Testis (tissue), 3 donors: ENCODE measurements around the gene CUEDC1. TPM values are rescaled to one million over a fixed set of nuclear protein-coding genes. Genes with fewer than 3 reads are reported as not detected.

Source experiments
- DNase-seq: peaks from one replicate; pipeline ENCODE4 v3.0.0-alpha.2; 2019
- H3K27ac ChIP-seq, 2 donors: fragments of 200-600 bp; sonication (generic); one replicate each; pipeline ENCODE4 v1.5.1; 2019
- H3K27me3 ChIP-seq: fragments of 200-600 bp; sonication (generic); one replicate; pipeline ENCODE4 v1.5.1; 2019
- H3K36me3 ChIP-seq: fragments of 200-600 bp; sonication (generic); one replicate; pipeline ENCODE4 v1.5.1; 2017; ENCODE audit warnings: low read depth; ENCODE audit errors: missing control alignments
- H3K4me1 ChIP-seq: fragments of 200-600 bp; sonication (generic); one replicate; pipeline ENCODE4 v1.5.1; 2019
- H3K4me3 ChIP-seq, 2 donors: fragments of 200-600 bp; sonication (generic); one replicate each; pipeline ENCODE4 v1.5.1; 2017 to 2019
- H3K9me3 ChIP-seq: fragments of 200-600 bp; sonication (generic); one replicate; pipeline ENCODE4 v1.5.1; 2017
- POLR2A ChIP-seq: fragments of 450-650 bp; IDR thresholded peaks from one replicate; pipeline ENCODE4 v1.6.1; 2017; ENCODE audit warnings: antibody characterized with exemption, mild to moderate bottlenecking, moderate library complexity
- WGBS, 2 donors: methylation state at CpG; one replicate each; pipeline ENCODE4 v1.1.5; 2018; 5-methylcytosine and 5-hydroxymethylcytosine counted together
- intact Hi-C: fragments of 100-400 bp; cut with DNase I; formaldehyde crosslinking; loops from one replicate; pipeline ENCODE4 v1.15.1; 2023; ENCODE audit warnings: low total_unique reads
- polyA plus RNA-seq: library from polyadenylated mRNA; stranded (reverse); fragments of 350-450 nt; fragmentation: Illumina TruSeq; extraction: RNeasy Lipid Tissue Mini Kit (QIAGEN cat#74804); gene quantifications from one replicate; pipeline ENCODE4 v1.2.3, GENCODE V29; 2014; ENCODE audit warnings: low read depth, low replicate concordance; ENCODE audit not compliant: insufficient read depth
- total RNA-seq, 2 donors: library from RNA; depleted of rRNA; stranded (reverse); fragments of >200 nt; gene quantifications; one replicate each; pipeline ENCODE4 v1.2.3, GENCODE V29; 2016
- TF ChIP-seq, protein P1 (sequence below), 3 experiments: fragments of 450-650 bp in 2 of 3; fragments of 200-600 bp in 1 of 3; sonication (generic) in 1 of 3; IDR thresholded peaks; one replicate each; pipeline ENCODE4 v1.5.1; 2016 to 2019; ENCODE audit warnings: antibody characterized with exemption in 3 of 3, mild to moderate bottlenecking in 2 of 3, moderate library complexity in 1 of 3

CUEDC1 gene
- total and polyA plus RNA-seq, 3 donors from 2014 or later, result 6.5 to 13.3 (median 8.6) TPM

DNA sequence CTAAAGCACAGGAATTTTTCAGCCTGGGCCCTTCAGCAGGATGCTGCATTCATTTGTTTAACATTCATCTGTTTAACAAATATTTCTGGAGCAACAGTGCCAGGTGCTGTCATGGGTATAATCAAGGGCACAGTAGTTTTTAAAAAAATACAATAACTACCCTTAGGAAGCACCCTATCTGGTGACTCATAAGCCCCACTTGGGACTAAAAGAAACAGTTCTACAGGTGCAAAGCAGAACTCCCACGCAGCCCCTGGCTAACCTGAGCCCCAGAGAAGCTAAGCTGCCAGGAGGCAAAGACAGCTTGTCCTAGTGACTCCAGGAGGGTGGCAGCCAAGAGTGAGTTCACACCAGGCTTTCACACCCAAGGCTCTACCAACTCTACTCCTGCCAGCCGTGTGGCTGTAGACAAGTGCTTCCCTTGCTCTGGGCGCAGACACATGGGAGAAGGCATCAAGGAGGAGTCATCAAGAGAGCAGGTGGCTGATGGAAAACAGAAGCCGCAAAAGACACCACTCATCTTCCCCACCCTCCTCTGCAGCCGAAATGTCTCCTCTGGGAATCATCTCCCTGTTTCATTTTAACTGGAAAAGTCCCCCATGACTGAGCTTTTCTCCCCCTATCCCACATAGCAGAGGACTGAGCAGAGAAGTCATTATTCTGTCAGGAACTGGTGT lies 14.4 kb downstream of the CUEDC1 start:
- intact Hi-C loops, result no loop called here
- H3K27ac ChIP-seq, result no peak overlapping the region
- DNase-seq, result no peak
- H3K4me1 ChIP-seq, result peaks cover 7% of the 10 kb centered on the region
- H3K27me3 ChIP-seq, result no peaks in the 10 kb centered on the region
- no peak overlapping the region for H3K4me3 ChIP-seq
- no peak for TF ChIP-seq POLR2A
- TF ChIP-seq, protein P1, sequence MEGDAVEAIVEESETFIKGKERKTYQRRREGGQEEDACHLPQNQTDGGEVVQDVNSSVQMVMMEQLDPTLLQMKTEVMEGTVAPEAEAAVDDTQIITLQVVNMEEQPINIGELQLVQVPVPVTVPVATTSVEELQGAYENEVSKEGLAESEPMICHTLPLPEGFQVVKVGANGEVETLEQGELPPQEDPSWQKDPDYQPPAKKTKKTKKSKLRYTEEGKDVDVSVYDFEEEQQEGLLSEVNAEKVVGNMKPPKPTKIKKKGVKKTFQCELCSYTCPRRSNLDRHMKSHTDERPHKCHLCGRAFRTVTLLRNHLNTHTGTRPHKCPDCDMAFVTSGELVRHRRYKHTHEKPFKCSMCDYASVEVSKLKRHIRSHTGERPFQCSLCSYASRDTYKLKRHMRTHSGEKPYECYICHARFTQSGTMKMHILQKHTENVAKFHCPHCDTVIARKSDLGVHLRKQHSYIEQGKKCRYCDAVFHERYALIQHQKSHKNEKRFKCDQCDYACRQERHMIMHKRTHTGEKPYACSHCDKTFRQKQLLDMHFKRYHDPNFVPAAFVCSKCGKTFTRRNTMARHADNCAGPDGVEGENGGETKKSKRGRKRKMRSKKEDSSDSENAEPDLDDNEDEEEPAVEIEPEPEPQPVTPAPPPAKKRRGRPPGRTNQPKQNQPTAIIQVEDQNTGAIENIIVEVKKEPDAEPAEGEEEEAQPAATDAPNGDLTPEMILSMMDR (IDR thresholded peaks at IDR 0.05), result no peak
- WGBS, 2 donors, result 86 to 94% methylated on average over 4 to 5 of the region's 5 CpGs
- no peaks in the 10 kb centered on the region for H3K9me3 ChIP-seq
- H3K36me3 ChIP-seq, result no peaks in the 10 kb centered on the region

GRCh38 chr17:57940231-57940630 lies 15.0 kb downstream of the CUEDC1 start:
- H3K27me3 ChIP-seq, result no peaks in the 10 kb centered on the region
- no peaks in the 10 kb centered on the region for H3K36me3 ChIP-seq
- intact Hi-C loops, result no loop called here
- 70 to 86% methylated on average over 5 of the region's 5 CpGs for WGBS, 2 donors
- TF ChIP-seq, protein P1 (IDR thresholded peaks at IDR 0.05), result no peak
- no peak for TF ChIP-seq POLR2A
- no peak for DNase-seq
- H3K4me1 ChIP-seq, result peaks cover 11% of the 10 kb centered on the region
- no peaks in the 10 kb centered on the region for H3K9me3 ChIP-seq
- no peak overlapping the region for H3K27ac ChIP-seq
- no peak overlapping the region for H3K4me3 ChIP-seq

GRCh38 chr17:57939797-57940196 lies 15.4 kb downstream of the CUEDC1 start:
- intact Hi-C loops, result no loop called here
- peaks cover 11% of the 10 kb centered on the region for H3K4me1 ChIP-seq
- H3K27me3 ChIP-seq, result no peaks in the 10 kb centered on the region
- no peak overlapping the region for H3K4me3 ChIP-seq
- no peaks in the 10 kb centered on the region for H3K36me3 ChIP-seq
- no peaks in the 10 kb centered on the region for H3K9me3 ChIP-seq
- TF ChIP-seq, protein P1 (IDR thresholded peaks at IDR 0.05), result no peak
- no peak for TF ChIP-seq POLR2A
- 77 to 83% methylated on average over 7 of the region's 7 CpGs for WGBS, 2 donors
- H3K27ac ChIP-seq, result no peak overlapping the region
- DNase-seq, result no peak

DNA sequence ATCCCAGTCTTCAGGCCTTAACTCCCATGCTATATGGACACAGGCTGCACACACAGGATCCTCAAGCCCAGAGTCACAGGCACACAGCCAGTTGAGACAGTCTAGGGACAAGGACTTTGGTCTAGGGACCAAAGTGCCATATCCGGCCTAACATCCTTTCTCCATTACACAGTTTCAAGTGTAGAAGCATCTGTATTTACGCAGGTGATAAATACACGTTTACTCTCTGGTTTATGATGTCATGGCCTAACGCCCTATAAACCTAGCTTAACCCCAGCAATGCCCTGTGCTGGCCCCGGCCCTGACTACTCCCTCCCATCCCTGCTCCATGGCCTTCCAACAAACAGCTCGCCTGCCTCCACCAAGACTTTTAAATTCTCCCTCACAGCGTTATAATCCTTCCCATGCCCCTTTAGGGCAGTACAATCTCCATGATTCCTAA lies 17.1 kb downstream of the CUEDC1 start:
- Histone ChIP-seq H3K4me1 (peaks cover 11% of the 10 kb centered on the region), H3K4me3 (no peak overlapping the region), H3K9me3 (no peaks in the 10 kb centered on the region), H3K36me3 (no peaks in the 10 kb centered on the region), H3K27ac (no peak overlapping the region), H3K27me3 (no peaks in the 10 kb centered on the region)
- TF ChIP-seq POLR2A, result no peak
- TF ChIP-seq, protein P1 (IDR thresholded peaks at IDR 0.05), result no peak
- no peak for DNase-seq
- WGBS, 2 donors, result 75 to 76% methylated on average over 7 of the region's 7 CpGs
- intact Hi-C loops, result no loop called here

GRCh38 chr17:57937492-57937891 lies 17.7 kb downstream of the CUEDC1 start:
- intact Hi-C loops, result no loop called here
- Histone ChIP-seq H3K27me3 (no peaks in the 10 kb centered on the region), H3K9me3 (no peaks in the 10 kb centered on the region), H3K4me1 (peaks cover 11% of the 10 kb centered on the region), H3K27ac (no peak overlapping the region), H3K36me3 (no peaks in the 10 kb centered on the region), H3K4me3 (no peak overlapping the region)
- TF ChIP-seq POLR2A, result no peak
- TF ChIP-seq, protein P1 (IDR thresholded peaks at IDR 0.05), result no peak
- WGBS, 2 donors, result 92 to 97% methylated on average over 2 of the region's 2 CpGs
- no peak for DNase-seq
